ENCODE measurements around the gene RNF208.

GRCh38 chr9:137229903-137230704, 8.1 kb upstream of the RNF208 start:
- TF ChIP-seq CTCF (IDR thresholded peaks at IDR 0.05), result no peak
- TF ChIP-seq POLR2A (IDR thresholded peaks at IDR 0.05), result no peak
- no peak for TF ChIP-seq POLR2AphosphoS5 (IDR thresholded peaks at IDR 0.05)
- TF ChIP-seq EP300 (IDR thresholded peaks at IDR 0.05; ENCODE audit: low read depth), result no peak
